A549 (cell line): ENCODE measurements around the gene KCNMA1. TPM values are rescaled to one million over a fixed set of nuclear protein-coding genes. Genes with fewer than 3 reads are reported as not detected.

Experiments used
- ATAC-seq, 2 experiments: fragments of 200-7000 bp in 1 of 2; fragments of >200 bp in 1 of 2; cut with Nextera tagmentation in 1 of 2; cut with Tn5 transposase in 1 of 2; 3 replicates each; pipeline versions ENCODE4 v1.8.0 to v1.9.1; 2018 to 2020; ENCODE audit warnings: mild to moderate bottlenecking in 1 of 2, moderate library complexity in 1 of 2
- CTCF ChIA-PET: fragments of 300-600 bp; sonication (Branson Sonifier 250); formaldehyde crosslinking; extraction: SDS; loops from one replicate; lab custom pipeline; 2021; ENCODE audit warnings: antibody characterized with exemption, inconsistent platforms; lab: Yijun Ruan, JAX
- POLR2A ChIA-PET: fragments of 350-600 bp; formaldehyde crosslinking; extraction: SDS; loops from one replicate; lab custom pipeline; 2021; ENCODE audit warnings: antibody characterized with exemption, inconsistent platforms; lab: Yijun Ruan, JAX
- DNase-seq, 2 experiments: peaks; one replicate each; pipeline versions ENCODE4 v3.0.0 to v3.0.0-alpha.2; 2011 to 2016; ENCODE audit warnings: low read depth in 1 of 2, low spot score in 1 of 2
- FAIRE-seq: peaks from 2 replicates; lab custom pipeline; 2011; peaks lifted over from hg19 to GRCh38; lab: Jason Lieb, UNC
- H3K27ac ChIP-seq, 2 experiments: fragments of >200 bp; sonication (Bioruptor Twin); formaldehyde crosslinking; 3 replicates each; pipeline ENCODE4 v1.5.1; 2016 to 2017
- H3K4me1 ChIP-seq: fragments of >200 bp; sonication (Bioruptor Twin); formaldehyde crosslinking; 3 replicates; pipeline ENCODE4 v1.6.1; 2016
- H3K4me2 ChIP-seq: fragments of >200 bp; sonication (Bioruptor Twin); formaldehyde crosslinking; 3 replicates; pipeline ENCODE4 v1.6.1; 2016
- H3K4me3 ChIP-seq: fragments of >200 bp; sonication (Bioruptor Twin); formaldehyde crosslinking; 3 replicates; pipeline ENCODE4 v1.5.1; 2016
- H3K9me3 ChIP-seq: fragments of >200 bp; sonication (Bioruptor Twin); formaldehyde crosslinking; 3 replicates; pipeline ENCODE4 v1.6.1; 2016
- BHLHE40 ChIP-seq: IDR thresholded peaks from 2 replicates; pipeline ENCODE4 v1.6.1; 2012; ENCODE audit warnings: low read depth, low read length, inconsistent platforms
- CHD2 ChIP-seq: fragments of 150-350 bp; IDR thresholded peaks from 2 replicates; pipeline ENCODE4 v1.6.1; 2014; ENCODE audit warnings: low read length; ENCODE audit not compliant: partially characterized antibody
- EHF ChIP-seq: fragments of 250-450 bp; sonication (Bioruptor Pico); IDR thresholded peaks from 2 replicates; pipeline ENCODE4 v1.5.0; 2020; ENCODE audit warnings: mild to moderate bottlenecking
- EHMT2 ChIP-seq: fragments of 200-600 bp; sonication (generic); IDR thresholded peaks from 2 replicates; pipeline ENCODE4 v1.6.1; 2016; ENCODE audit warnings: antibody characterized with exemption, low read depth, mild to moderate bottlenecking, moderate library complexity
- ESRRA ChIP-seq: fragments of 150-350 bp; IDR thresholded peaks from 2 replicates; pipeline ENCODE4 v1.6.1; 2014; ENCODE audit warnings: mild to moderate bottlenecking, low read length, borderline replicate concordance
- FOSB ChIP-seq: fragments of 250-450 bp; sonication (Bioruptor Pico); IDR thresholded peaks from 2 replicates; pipeline ENCODE4 v1.5.0; 2020; ENCODE audit warnings: mild to moderate bottlenecking, moderate library complexity
- FOXS1 ChIP-seq: fragments of 250-450 bp; sonication (Bioruptor Pico); IDR thresholded peaks from 2 replicates; pipeline ENCODE4 v1.5.0; 2020; ENCODE audit warnings: mild to moderate bottlenecking, moderate library complexity
- HDAC2 ChIP-seq: fragments of 200-600 bp; sonication (generic); IDR thresholded peaks from 2 replicates; pipeline ENCODE4 v1.6.1; 2016
- HEYL ChIP-seq: fragments of 250-450 bp; sonication (Bioruptor Pico); IDR thresholded peaks from 2 replicates; pipeline ENCODE4 v1.8.0; 2021; ENCODE audit warnings: mild to moderate bottlenecking, moderate library complexity
- HMGXB4 ChIP-seq: fragments of 250-450 bp; sonication (Bioruptor Pico); IDR thresholded peaks from 2 replicates; pipeline ENCODE4 v1.5.0; 2021; ENCODE audit warnings: mild to moderate bottlenecking, moderate library complexity, borderline replicate concordance
- HOXB5 ChIP-seq: fragments of 250-450 bp; sonication (Bioruptor Pico); IDR thresholded peaks from 2 replicates; pipeline ENCODE4 v1.5.0; 2020; ENCODE audit warnings: mild to moderate bottlenecking, moderate library complexity
- JUNB ChIP-seq: fragments of >200 bp; sonication (Bioruptor Twin); formaldehyde crosslinking; IDR thresholded peaks from 2 replicates; pipeline ENCODE4 v1.6.1; 2016
- KDM1A ChIP-seq: fragments of 200-600 bp; sonication (generic); IDR thresholded peaks from 2 replicates; pipeline ENCODE4 v1.6.1; 2016; ENCODE audit warnings: low read depth, mild to moderate bottlenecking
- KDM5A ChIP-seq: fragments of 200-600 bp; sonication (generic); IDR thresholded peaks from 2 replicates; pipeline ENCODE4 v1.6.1; 2016; ENCODE audit warnings: antibody characterized with exemption, mild to moderate bottlenecking
- MAZ ChIP-seq: fragments of 150-350 bp; IDR thresholded peaks from 2 replicates; pipeline ENCODE4 v1.6.1; 2014; ENCODE audit warnings: antibody characterized with exemption, low read depth, low read length, borderline replicate concordance
- NFE2L2 ChIP-seq: fragments of 150-350 bp; conservative IDR thresholded peaks from 2 replicates; pipeline ENCODE4 v1.6.1; 2014; ENCODE audit warnings: low read length
- POLR2A ChIP-seq: IDR thresholded peaks from 2 replicates; pipeline ENCODE4 v1.6.1; 2012; ENCODE audit warnings: mild to moderate bottlenecking, low read length
- SREBF2 ChIP-seq: fragments of 450-650 bp; IDR thresholded peaks from 2 replicates; pipeline ENCODE4 v1.6.1; 2014; ENCODE audit warnings: mild to moderate bottlenecking, moderate library complexity
- TP53 ChIP-seq: fragments of 250-450 bp; sonication (Bioruptor Pico); IDR thresholded peaks from 2 replicates; pipeline ENCODE4 v1.5.0; 2021; ENCODE audit warnings: mild to moderate bottlenecking, moderate library complexity
- USF2 ChIP-seq: fragments of 450-650 bp; IDR thresholded peaks from 2 replicates; pipeline ENCODE4 v1.6.1; 2014; ENCODE audit warnings: antibody characterized with exemption
- ZFP36 ChIP-seq: fragments of 450-650 bp; IDR thresholded peaks from 2 replicates; pipeline ENCODE4 v1.6.1; 2014; ENCODE audit warnings: borderline replicate concordance; ENCODE audit not compliant: partially characterized antibody
- ZNF302 ChIP-seq: fragments of 250-450 bp; sonication (Bioruptor Pico); IDR thresholded peaks from 2 replicates; pipeline ENCODE4 v1.9.0; 2021; ENCODE audit warnings: inconsistent platforms, mild to moderate bottlenecking, moderate library complexity
- WGBS: methylation state at CpG from one replicate; pipeline ENCODE4 v1.1.6; 2017; ENCODE audit errors: missing lambda C conversion rate; 5-methylcytosine and 5-hydroxymethylcytosine counted together
- polyA plus RNA-seq, 4 experiments: library from polyadenylated mRNA; depleted of rRNA in 3 of 4; stranded (reverse); fragments of >200 nt; fragmentation: RNase III in 1 of 4; extraction: RNeasy Plus Mini Kit Qiagen cat#74134 plus additional on column Dnase treatment in 1 of 4; gene quantifications; 2 replicates in 3 of 4; 3 replicates in 1 of 4; pipeline ENCODE4 v1.2.3, GENCODE V29; 2011 to 2017
- TF ChIP-seq, protein P1 (sequence below): fragments of >200 bp; sonication (Bioruptor Twin); formaldehyde crosslinking; IDR thresholded peaks from 2 replicates; pipeline ENCODE4 v1.6.1; 2016
- TF ChIP-seq, protein P2 (sequence below): fragments of >200 bp; sonication (Bioruptor Twin); formaldehyde crosslinking; IDR thresholded peaks from 3 replicates; pipeline ENCODE4 v1.6.1; 2016
- TF ChIP-seq, protein P3 (sequence below): fragments of 150-350 bp; IDR thresholded peaks from 2 replicates; pipeline ENCODE4 v1.6.1; 2014; ENCODE audit warnings: low read depth, mild to moderate bottlenecking, low read length

Gene KCNMA1
- polyA plus RNA-seq, 2 of the 4 experiments (the other 2 are of a cell fraction), result 14.9 to 30.6 TPM

- no peak overlapping the region for H3K27ac ChIP-seq
- TF ChIP-seq FOSB (CRISPR knock-in tag), result no peak
- no peak for TF ChIP-seq POLR2A
- no peak for TF ChIP-seq NFE2L2
- no peak for TF ChIP-seq SREBF2
- no peak for TF ChIP-seq EHF (CRISPR knock-in tag)
- TF ChIP-seq, protein P1, sequence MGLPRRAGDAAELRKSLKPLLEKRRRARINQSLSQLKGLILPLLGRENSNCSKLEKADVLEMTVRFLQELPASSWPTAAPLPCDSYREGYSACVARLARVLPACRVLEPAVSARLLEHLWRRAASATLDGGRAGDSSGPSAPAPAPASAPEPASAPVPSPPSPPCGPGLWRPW, result no peak
- no peak for TF ChIP-seq HMGXB4 (CRISPR knock-in tag)
- no peak for TF ChIP-seq JUNB
- CTCF ChIA-PET, result interaction anchor here (0.8 kb wide), 1 partner anchor 14 kb away, joined by 4 read pairs; no protein-coding TSS in a partner anchor
- POLR2A ChIA-PET, result no interaction called here
- FAIRE-seq (no peak), DNase-seq (no peak), ATAC-seq (no peak)
- no peak overlapping the region for H3K4me2 ChIP-seq
- H3K4me3 ChIP-seq, result no peak overlapping the region
- no peaks in the 10 kb centered on the region for H3K4me1 ChIP-seq
- 85% methylated on average over 7 of the region's 7 CpGs for WGBS
- H3K9me3 ChIP-seq, result no peaks in the 10 kb centered on the region
Measured at GRCh38 chr10:76977901-76978300, 659.7 kb downstream of the KCNMA1 start.

GRCh38 chr10:76977046-76977445 is 660.6 kb downstream of the KCNMA1 start:
- Histone ChIP-seq H3K4me3 (no peak overlapping the region), H3K9me3 (no peaks in the 10 kb centered on the region), H3K27ac (no peak overlapping the region), H3K4me2 (no peak overlapping the region), H3K4me1 (no peaks in the 10 kb centered on the region)
- ChIA-PET POLR2A (no interaction called here), CTCF (interaction anchor here (0.9 kb wide), 1 partner anchor 28 kb away, joined by 3 read pairs; no protein-coding TSS in a partner anchor)
- FAIRE-seq (no peak), DNase-seq (no peak), ATAC-seq (no peak)
- 61% methylated on average over 3 of the region's 3 CpGs for WGBS
- TF ChIP-seq FOXS1 (no peak), ZNF302 (CRISPR knock-in tag) (no peak), BHLHE40 (no peak), EHMT2 (no peak), ESRRA (no peak), TP53 (CRISPR knock-in tag) (no peak)
- TF ChIP-seq, protein P1, result no peak

DNA sequence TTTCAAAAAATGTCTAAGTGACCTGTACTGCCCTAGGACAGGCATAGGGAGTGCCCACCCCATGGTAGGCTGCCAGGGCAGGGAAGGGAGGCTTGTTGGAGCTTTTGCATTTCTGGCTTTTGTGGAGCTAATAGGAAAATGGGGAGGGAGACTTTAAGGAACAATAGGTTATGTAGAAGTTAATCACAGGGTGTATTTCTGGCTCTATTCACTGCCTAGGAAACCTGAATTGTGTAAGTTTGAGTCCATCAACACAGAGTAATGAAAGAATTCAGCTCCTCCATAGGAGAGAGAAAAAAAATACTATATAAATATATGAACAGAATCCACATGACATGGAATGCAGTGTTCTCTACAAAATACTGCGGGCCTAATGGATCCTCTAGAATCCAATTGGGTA is 661.5 kb downstream of the KCNMA1 start:
- Histone ChIP-seq H3K4me3 (no peak overlapping the region), H3K27ac (no peak overlapping the region), H3K4me1 (no peaks in the 10 kb centered on the region), H3K9me3 (no peaks in the 10 kb centered on the region), H3K4me2 (no peak overlapping the region)
- FAIRE-seq (no peak), DNase-seq (no peak), ATAC-seq (no peak)
- ChIA-PET POLR2A (no interaction called here), CTCF (interaction anchor here (0.9 to 3.5 kb wide), 2 partner anchors 9 to 29 kb away, joined by 3 to 17 read pairs; no protein-coding TSS in a partner anchor)
- TF ChIP-seq, protein P1, result no peak
- TF ChIP-seq CHD2, result no peak
- no peak for TF ChIP-seq KDM5A
- no peak for TF ChIP-seq HOXB5 (CRISPR knock-in tag)
- no peak for TF ChIP-seq JUNB
- TF ChIP-seq POLR2A, result no peak
- TF ChIP-seq FOSB (CRISPR knock-in tag), result no peak
- TF ChIP-seq TP53 (CRISPR knock-in tag), result no peak
- TF ChIP-seq, protein P2, sequence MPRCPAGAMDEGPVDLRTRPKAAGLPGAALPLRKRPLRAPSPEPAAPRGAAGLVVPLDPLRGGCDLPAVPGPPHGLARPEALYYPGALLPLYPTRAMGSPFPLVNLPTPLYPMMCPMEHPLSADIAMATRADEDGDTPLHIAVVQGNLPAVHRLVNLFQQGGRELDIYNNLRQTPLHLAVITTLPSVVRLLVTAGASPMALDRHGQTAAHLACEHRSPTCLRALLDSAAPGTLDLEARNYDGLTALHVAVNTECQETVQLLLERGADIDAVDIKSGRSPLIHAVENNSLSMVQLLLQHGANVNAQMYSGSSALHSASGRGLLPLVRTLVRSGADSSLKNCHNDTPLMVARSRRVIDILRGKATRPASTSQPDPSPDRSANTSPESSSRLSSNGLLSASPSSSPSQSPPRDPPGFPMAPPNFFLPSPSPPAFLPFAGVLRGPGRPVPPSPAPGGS, result no peak
- TF ChIP-seq, protein P3, sequence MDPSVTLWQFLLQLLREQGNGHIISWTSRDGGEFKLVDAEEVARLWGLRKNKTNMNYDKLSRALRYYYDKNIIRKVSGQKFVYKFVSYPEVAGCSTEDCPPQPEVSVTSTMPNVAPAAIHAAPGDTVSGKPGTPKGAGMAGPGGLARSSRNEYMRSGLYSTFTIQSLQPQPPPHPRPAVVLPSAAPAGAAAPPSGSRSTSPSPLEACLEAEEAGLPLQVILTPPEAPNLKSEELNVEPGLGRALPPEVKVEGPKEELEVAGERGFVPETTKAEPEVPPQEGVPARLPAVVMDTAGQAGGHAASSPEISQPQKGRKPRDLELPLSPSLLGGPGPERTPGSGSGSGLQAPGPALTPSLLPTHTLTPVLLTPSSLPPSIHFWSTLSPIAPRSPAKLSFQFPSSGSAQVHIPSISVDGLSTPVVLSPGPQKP, result no peak
- TF ChIP-seq MAZ, result no peak
- no peak for TF ChIP-seq KDM1A
- no peak for TF ChIP-seq EHF (CRISPR knock-in tag)
- TF ChIP-seq HDAC2, result no peak
- no peak for TF ChIP-seq ZFP36
- TF ChIP-seq USF2, result no peak
- no peak for TF ChIP-seq HEYL (CRISPR knock-in tag)
- 96% methylated on average over 1 of the region's 1 CpG for WGBS
